Measurements from ENCODE around the gene OXSM. TPM values are rescaled to one million over a fixed set of nuclear protein-coding genes. Genes with fewer than 3 reads are reported as not detected.

Gene OXSM
- polyA plus RNA-seq (ENCODE audit: insufficient read depth in 1 of 5, insufficient read length in 5 of 5, low replicate concordance in 1 of 5) = 10 to 100 TPM; 18.1 to 23.0 (median 19.1) TPM
- long read RNA-seq, donor 1, partial matches to known transcripts = 0 of 7 reads
- long read RNA-seq, donor 1, other reads (novel, unspliced or antisense) = 0 of 7 reads
- long read RNA-seq, donor 2, partial matches to known transcripts = 8 of 14 reads
- long read RNA-seq, donor 2, other reads (novel, unspliced or antisense) = 0 of 14 reads
- long read RNA-seq, donor 3, transcript OXSM-201 (3 exons, 1,519 nt) = major isoform, 10 of 24 reads
- long read RNA-seq, donor 3, partial matches to known transcripts = 14 of 24 reads
- long read RNA-seq, donor 3, other reads (novel, unspliced or antisense) = 0 of 24 reads
- long read RNA-seq, donor 4, partial matches to known transcripts = 13 of 19 reads
- long read RNA-seq, donor 4, other reads (novel, unspliced or antisense) = 0 of 19 reads
- long read RNA-seq, donor 5, transcript OXSM-201 (3 exons, 1,519 nt) = major isoform, 9 of 16 reads
- long read RNA-seq, donor 5, partial matches to known transcripts = 6 of 16 reads
- long read RNA-seq, donor 5, other reads (novel, unspliced or antisense) = 0 of 16 reads
- long read RNA-seq, donor 6, transcript OXSM-201 (3 exons, 1,519 nt) = major isoform, 8 of 9 reads
- long read RNA-seq, donor 6, partial matches to known transcripts = 0 of 9 reads
- long read RNA-seq, donor 6, other reads (novel, unspliced or antisense) = 0 of 9 reads
- long read RNA-seq, donor 7, transcript OXSM-201 (3 exons, 1,519 nt) = major isoform, 9 of 9 reads
- long read RNA-seq, donor 7, partial matches to known transcripts = 0 of 9 reads
- long read RNA-seq, donor 7, other reads (novel, unspliced or antisense) = 0 of 9 reads
- long read RNA-seq, donor 8, partial matches to known transcripts = 0 of 1 reads
- long read RNA-seq, donor 8, other reads (novel, unspliced or antisense) = 0 of 1 reads

- DNase-seq = peak; percentile 89 to 90
These were observed at the start of gene OXSM for GRCh38 chr3:25789596-25790556. Gene OXSM (plus strand): TSS chr3:25790090. CDS start chr3:25791021, 931 bp downstream.

- no peak for DNase-seq
These were observed 45.4 kb upstream of the OXSM start for GRCh38 chr3:25744470-25744869.

- DNase-seq = no peak
These were observed 42.9 kb upstream of the OXSM start for GRCh38 chr3:25747033-25747432.

- no peak for DNase-seq
These were observed 41.7 kb upstream of the OXSM start for GRCh38 chr3:25748189-25748588.

- no peak for DNase-seq
These were observed 40.8 kb upstream of the OXSM start for GRCh38 chr3:25749031-25749581.

- DNase-seq = no peak
These were observed 38.8 kb upstream of the OXSM start for GRCh38 chr3:25751048-25751447.

GRCh38 chr3:25751725-25752124 lies 38.2 kb upstream of the OXSM start:
- DNase-seq = no peak

- no peak for DNase-seq
These were observed 21.0 kb upstream of the OXSM start for GRCh38 chr3:25768851-25769250.

- DNase-seq = no peak
These were observed 14.0 kb upstream of the OXSM start for GRCh38 chr3:25775936-25776335.

GRCh38 chr3:25780618-25781017 lies 9.3 kb upstream of the OXSM start:
- DNase-seq = no peak

- DNase-seq = no peak
These were observed 8.6 kb upstream of the OXSM start for GRCh38 chr3:25781145-25781757.

GRCh38 chr3:25781758-25782594 lies 7.9 kb upstream of the OXSM start:
- DNase-seq = no peak

- no peak for DNase-seq
These were observed 7.3 kb upstream of the OXSM start for GRCh38 chr3:25782636-25782937.

GRCh38 chr3:25782938-25783660 lies 6.8 kb upstream of the OXSM start, which contains the start of gene NGLY1:
Gene NGLY1 (minus strand): TSS chr3:25783443. CDS start chr3:25783390, 53 bp downstream.
- DNase-seq = peak; percentile 80 to 83

- DNase-seq = peak; percentile 70 to 71
These were observed 6.0 kb upstream of the OXSM start for GRCh38 chr3:25783661-25784512.

- no peak for DNase-seq
These were observed 4.9 kb upstream of the OXSM start for GRCh38 chr3:25784971-25785370.

- no peak for DNase-seq
These were observed 4.1 kb upstream of the OXSM start for GRCh38 chr3:25785826-25786225.

GRCh38 chr3:25787689-25788088 lies 2.2 kb upstream of the OXSM start:
- DNase-seq = no peak
